MM.1S (cell line): ENCODE data around the gene CERS6.

Experiments
- CTCF ChIP-seq: fragments of 300-600 bp; sonication (generic); IDR thresholded peaks from 2 replicates; pipeline ENCODE4 v1.5.1; 2016; ENCODE audit warnings: antibody characterized with exemption, low read length, mixed read lengths
- EZH2phosphoT487 ChIP-seq: fragments of 300-600 bp; sonication (generic); IDR thresholded peaks from 2 replicates; pipeline ENCODE4 v1.6.1; 2018; ENCODE audit warnings: antibody characterized with exemption, low read length

GRCh38 chr2:168686452-168687191, 230.6 kb downstream of the CERS6 start:
- TF ChIP-seq EZH2phosphoT487: no peak
- no peak for TF ChIP-seq CTCF
